Coronary artery (tissue), 2 donors: ENCODE results near the gene PIP4K2C.
"Not testable (repeated sequence)": the region's sequence is repeated elsewhere in the genome, so short reads cannot be mapped to it uniquely, and the experiment has no call there.

Experiments
- DNase-seq: peaks from one replicate; pipeline ENCODE4 v3.0.0-alpha.2; 2017; ENCODE audit warnings: low spot score
- H3K27ac ChIP-seq, 2 donors: fragments of 200-600 bp; sonication (generic); one replicate each; pipeline ENCODE4 v1.5.1; 2016 to 2019
- H3K4me3 ChIP-seq: fragments of 200-600 bp; sonication (generic); 2 replicates; pipeline ENCODE4 v1.5.1; 2016; ENCODE audit warnings: mild to moderate bottlenecking, moderate library complexity
- CTCF ChIP-seq: fragments of 200-600 bp; sonication (generic); IDR thresholded peaks from one replicate; pipeline ENCODE4 v1.5.1; 2019; ENCODE audit warnings: antibody characterized with exemption

PIP4K2C gene

GRCh38 chr12:57552306-57552651 is 38.7 kb upstream of the PIP4K2C start:
- no peak for TF ChIP-seq CTCF
- DNase-seq = no peak
- Histone ChIP-seq H3K4me3 (no peak overlapping the region), H3K27ac (no peak overlapping the region)

- Histone ChIP-seq H3K27ac (no peak overlapping the region), H3K4me3 (no peak overlapping the region)
- no peak for TF ChIP-seq CTCF
- DNase-seq = no peak
Measured at GRCh38 chr12:57552835-57553313, 38.1 kb upstream of the PIP4K2C start.

GRCh38 chr12:57553343-57554202 is 37.4 kb upstream of the PIP4K2C start:
- DNase-seq = no peak
- TF ChIP-seq CTCF = no peak
- H3K4me3 ChIP-seq = no peak overlapping the region
- no peak overlapping the region for H3K27ac ChIP-seq

- DNase-seq = no peak
- Histone ChIP-seq H3K27ac (no peak overlapping the region), H3K4me3 (no peak overlapping the region)
- TF ChIP-seq CTCF = no peak
Measured at GRCh38 chr12:57554453-57554852, 36.5 kb upstream of the PIP4K2C start.

GRCh38 chr12:57554897-57555296 is 36.1 kb upstream of the PIP4K2C start:
- no peak for TF ChIP-seq CTCF
- DNase-seq = no peak
- Histone ChIP-seq H3K27ac (no peak overlapping the region), H3K4me3 (no peak overlapping the region)

- TF ChIP-seq CTCF = no peak
- H3K27ac ChIP-seq = no peak overlapping the region
- H3K4me3 ChIP-seq = no peak overlapping the region
- no peak for DNase-seq
Measured at GRCh38 chr12:57558864-57559263, 32.1 kb upstream of the PIP4K2C start.

- no peak overlapping the region for H3K27ac ChIP-seq
- no peak for DNase-seq
- no peak overlapping the region for H3K4me3 ChIP-seq
- no peak for TF ChIP-seq CTCF
Measured at GRCh38 chr12:57560516-57560915, 30.5 kb upstream of the PIP4K2C start.

GRCh38 chr12:57561117-57561516 is 29.9 kb upstream of the PIP4K2C start:
- not testable (repeated sequence) for DNase-seq, H3K4me3 ChIP-seq

More at GRCh38 chr12:57561117-57561516, 29.9 kb upstream of the PIP4K2C start:
- H3K27ac ChIP-seq = not testable (repeated sequence)
